T follicular helper cell (primary cell): Measurements from ENCODE around the gene FTCD.

Experiments
- DNase-seq: peaks from one replicate; pipeline ENCODE4 v3.0.0-alpha.2; 2020; ENCODE audit warnings: low read depth

Gene FTCD

DNA sequence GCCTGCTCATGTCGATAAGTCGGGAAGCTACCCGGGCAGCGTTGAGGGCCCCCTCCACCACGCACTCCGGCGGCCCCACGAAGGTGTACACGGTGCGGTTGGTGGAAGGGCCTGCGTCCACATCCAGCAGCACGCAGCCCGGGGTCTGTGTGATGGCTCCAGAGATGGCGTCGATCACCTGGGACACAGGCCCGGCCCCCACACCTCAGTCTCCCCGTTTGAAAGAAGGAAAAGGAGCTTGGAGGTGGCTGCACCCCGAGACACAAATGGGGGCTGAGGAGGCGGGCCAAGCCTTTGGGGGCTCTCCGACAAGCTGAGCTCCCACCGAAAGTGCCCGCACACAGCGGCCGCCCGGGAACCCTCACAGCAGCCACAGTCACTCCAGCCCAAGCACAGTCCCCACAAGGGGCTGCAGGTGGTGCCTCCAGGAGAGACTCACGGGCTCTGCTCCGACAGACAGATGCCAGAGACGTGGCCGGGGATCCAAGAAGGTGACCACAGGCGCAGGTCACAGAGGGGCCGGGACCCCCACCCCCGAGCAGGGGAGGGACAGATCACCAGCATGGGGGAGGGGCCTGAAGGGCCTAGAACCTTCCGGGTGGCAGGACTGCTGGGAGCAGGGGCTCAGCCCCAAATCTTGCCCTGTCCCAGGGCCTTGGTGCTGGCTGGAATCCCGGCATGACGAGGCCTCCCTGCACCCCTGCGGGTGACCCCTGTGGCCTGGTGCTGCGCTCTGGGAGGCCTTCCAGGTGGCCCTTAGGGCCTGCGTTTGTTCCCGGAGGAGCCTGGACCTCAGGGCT, 1.0 kb downstream of the FTCD start:
- no peak for DNase-seq

DNA sequence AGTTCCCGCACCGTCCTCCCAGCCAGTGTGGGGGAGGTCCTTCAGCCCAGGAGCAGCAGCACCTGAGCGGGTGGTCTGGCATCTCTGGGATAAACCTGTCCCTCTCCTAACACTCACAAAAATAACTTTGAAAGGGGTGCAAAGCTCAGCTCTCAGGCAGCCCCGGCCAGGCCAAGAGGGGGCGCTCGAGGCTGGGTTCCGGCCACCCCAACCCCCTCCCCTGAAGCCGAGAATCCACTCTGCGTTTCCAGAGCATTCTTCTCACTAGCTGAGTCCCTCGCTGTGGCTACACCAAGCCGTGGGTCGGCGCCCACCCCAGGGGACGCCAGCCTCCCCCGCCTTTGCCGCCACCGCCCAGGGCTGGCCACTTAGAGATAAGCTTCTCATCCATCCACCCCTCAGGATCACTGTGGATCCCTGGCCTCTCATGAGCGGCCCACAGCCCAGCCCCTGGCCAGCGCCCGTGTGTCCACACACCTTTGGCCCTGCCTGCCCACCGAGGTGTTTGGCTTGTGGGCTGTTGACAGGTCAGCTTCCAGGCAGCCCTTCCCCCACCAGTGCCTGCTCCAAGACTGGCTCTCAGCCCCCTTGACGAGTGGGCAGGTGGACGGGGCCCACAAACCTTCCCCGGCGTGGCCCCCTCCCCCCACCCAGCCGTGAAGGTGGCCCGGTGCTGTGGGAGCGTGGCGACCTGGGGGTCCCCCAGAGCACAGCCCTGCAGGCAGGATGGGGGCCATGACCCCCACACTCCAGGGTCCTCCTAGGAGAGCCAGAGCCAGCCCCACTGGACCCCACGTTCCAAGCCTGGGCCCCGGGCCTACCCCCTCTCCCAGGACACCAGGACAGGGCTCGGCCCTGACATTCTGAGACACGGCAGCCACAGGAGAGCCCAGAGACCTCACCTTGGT, 1.9 kb downstream of the FTCD start:
- peak; percentile 20 for DNase-seq

DNA sequence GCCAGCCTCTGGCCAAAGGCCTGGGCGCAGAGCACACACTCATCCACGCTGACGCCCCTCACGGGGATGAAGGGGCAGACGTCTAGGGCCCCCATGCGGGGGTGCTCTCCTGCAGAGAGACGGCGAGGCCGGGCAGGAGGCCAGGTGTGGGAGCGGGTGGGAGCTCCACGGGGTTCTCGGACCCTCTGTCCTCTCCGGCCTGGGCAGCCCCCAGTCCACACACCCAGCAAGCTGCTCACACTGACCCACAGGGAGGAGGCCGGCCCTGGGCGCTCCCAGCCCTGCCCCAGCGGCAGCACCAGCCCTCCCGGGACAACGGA, 2.5 kb downstream of the FTCD start:
- DNase-seq: no peak

DNA sequence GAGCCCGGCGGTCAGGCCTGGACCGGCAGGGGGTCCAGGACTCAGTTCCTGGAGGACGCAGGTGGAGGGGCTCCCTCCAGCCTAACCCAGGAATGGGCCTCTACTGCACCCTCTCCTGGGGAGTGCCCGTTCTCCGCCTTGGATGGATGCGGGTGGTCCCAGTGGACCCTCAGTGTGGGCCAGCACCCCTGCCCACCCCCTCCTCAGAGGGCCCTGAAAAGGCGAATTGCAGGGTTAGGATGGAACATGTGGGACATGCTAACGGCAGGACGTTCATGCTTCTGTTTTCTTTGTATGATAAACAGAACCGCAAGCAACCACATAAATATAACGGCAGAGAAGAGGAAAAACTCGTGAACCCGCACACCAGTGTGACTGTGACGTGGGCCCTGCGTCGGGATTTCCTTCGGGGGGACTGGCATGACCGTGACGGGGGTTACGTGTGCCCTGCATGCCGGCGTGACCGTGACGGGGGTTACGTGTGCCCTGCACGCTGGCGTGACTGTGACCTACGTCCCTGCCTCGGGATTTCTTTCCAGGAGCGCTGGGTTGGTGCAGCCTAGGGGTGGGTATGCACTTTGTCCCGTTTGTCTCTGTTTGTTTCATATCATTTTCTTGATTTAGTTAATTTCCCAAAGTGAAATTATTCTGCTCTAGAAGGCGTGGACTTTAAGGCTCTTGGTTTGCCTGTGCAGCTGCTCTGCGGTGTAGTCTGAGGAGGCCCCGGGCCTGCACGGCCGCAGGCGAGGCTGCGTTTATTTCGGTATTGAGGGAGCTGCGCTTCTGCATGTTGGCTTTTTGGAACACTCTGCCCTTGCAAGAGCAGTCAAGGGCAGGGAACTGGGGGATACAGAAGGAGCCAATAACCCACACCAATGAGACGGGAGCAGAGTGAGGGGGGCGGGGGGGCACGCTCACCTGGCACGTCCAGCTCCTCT, 3.1 kb downstream of the FTCD start:
- DNase-seq: no peak

DNA sequence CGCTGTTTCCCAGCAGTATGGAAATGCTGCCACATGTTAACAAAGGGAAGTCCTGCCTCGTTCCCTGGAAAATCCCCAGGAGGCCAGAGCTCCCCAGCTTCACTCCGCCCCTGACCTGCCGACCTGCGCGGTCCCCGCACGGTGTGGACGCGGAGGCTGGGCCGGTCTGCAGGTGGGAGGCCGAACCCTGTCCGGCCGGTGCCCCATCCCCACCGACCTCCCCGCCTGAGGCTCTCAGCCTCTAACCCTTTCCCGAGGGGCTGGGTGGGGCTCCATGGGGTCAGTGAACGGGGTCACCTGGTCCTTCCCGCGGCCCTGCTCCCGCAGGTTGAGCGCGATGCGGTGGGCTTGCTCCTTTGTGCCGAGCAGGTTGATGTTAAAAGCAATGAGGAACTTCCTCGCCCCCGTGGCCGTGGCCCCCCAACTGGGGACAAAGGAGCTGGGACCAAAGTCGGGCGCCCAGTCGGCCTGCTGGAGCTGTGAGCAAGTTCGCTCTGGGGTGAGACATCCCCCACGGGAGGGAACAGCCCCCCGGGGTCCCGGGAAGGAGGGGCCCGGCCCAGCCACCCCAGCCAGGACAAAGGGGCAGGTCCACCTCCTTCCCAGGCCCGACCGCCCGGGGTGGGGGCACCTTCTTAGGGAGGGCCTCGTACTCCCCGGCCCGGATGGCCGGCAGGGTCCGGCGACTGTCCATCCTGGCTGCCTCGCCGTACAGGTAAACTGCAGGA, 4.0 kb downstream of the FTCD start:
- DNase-seq: no peak

DNA sequence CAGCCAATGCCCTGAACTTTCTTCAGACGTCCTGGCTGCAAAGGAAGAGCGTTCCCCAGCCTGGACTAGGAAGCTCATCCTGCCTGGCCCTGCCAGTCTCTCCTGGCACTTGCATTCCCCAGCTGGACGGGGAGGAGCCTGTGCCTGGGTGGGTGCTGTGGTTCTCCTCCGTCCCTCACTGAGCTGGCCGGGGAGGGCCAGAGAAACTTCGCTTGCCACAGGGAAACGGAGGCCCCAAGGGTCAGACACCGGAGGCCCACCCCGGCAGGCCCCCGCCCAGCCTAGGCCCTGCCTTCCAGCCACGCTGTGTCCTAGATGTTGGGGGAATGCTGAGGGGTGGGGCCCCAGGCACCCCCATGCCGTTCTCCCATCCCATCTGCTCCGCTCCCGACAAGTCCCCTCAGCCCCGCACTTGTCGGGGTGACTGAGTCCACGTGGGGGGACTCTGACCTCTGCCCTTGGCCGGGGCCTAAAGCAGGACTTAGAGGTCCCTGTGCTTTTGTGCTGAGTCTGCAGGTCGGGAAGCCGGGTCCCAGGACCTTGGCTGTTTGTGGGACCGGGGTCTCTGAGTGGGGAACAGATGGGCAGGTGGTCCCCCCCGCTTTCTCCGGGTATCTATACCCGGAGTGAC, 4.8 kb downstream of the FTCD start:
- DNase-seq: no peak

DNA sequence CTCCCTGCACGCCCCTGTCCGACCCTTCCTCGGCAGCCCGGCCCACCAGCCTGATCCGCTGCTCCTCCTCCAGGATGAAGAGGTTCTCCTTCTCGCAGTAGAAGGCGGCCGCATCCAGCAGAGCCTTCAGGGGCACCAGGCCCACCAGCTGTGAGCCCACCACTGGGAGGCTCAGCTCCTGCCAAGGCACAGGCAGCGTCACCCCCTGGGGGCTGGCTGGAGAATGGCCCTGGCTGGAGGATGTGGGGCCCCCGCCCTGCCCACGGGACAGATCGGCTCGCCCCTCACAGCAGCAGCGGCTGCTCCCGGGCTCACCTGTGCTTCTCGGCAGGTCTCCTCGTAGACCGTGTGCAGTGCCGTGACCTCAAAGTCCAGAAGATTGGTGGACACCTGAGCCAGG, 5.3 kb downstream of the FTCD start:
- DNase-seq: no peak

DNA sequence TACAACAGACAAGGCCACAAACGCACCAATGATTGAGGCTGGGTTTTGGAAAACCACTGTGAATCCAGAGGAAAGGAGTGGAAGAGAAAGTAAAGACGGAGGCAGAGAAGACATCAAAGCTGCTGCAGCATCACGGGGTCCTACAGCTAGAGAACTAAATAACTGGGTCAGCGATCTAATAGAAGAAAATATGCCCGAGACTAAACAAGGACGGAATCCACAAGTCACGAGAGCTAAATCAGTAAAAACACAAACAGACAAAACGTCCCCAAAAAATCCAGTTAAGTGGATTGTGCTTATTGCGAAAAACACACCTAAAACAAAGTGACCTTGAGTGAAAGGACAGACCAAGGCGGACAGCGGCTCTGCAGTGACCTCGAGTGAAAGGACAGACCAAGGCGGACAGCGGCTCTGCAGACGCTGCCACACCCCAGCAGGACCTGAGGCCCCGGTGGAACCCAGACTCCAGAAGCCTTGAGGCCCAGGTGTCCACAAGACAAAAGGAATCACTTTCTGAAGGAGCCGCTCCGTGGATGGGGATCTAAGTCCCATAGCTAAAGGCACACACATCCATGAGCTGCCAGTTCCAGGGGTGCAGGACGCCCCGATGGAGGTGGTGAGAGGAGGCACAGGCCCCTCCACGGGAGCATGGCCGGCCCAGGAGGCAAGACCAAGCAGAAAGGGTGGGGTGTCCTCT, 6.0 kb downstream of the FTCD start:
- no peak for DNase-seq

DNA sequence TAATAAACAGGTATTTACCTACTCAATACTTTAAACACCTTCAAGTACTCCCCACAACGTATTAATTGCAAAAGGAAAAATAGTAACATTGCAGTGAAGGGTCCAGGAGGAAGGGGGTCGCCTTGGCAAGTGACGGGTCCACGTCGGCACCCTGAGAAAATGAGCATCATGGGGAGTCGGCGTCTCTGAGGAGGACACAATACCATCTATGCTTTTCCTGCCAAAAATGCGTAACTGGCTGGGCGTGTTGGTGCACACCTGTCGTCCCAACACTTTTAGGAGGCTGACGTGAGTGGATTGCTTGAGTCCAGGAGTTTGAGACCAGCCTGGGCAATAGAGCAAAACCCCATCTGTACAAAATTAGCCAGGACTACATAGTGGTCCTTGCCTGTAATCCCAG, 7.3 kb downstream of the FTCD start:
- DNase-seq: no peak

DNA sequence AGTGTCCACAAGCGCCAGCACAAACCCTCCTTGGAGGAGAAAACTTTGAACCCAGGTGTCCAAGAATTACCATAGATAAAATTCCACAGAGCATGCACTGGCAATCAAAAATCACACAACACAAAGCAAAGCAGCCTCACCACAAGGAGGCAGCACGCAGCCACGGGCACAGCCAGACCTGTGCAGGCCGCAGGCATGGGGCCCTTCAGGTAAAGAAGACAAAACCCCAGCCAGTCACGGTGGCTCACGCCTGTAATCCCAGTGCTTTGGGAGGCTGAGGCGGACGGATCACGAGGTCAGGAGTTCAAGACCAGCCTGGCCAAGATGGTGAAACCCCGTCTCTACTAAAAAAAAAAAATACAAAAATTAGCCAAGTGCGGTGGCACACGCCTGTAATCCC, 8.0 kb downstream of the FTCD start:
- DNase-seq: peak; percentile 26

DNA sequence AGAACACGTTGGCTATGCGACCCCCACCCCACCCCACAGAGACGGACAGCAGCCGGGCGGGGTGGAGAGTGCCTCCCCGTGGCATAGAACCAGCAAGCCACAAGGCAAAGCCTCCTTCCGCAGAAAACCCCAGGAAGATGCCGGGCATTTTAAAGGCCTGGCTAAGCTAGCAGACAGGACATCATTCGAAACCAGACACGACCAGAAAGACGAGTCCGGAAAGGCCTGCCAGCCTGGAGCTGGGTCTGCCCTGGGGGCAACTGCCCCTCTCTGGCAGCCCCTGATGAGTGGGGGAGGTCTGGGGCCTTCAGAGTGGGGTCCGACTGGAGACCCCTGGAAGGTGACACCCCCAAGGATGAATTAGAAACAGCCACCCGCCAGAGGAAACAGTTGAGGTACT, 8.5 kb downstream of the FTCD start:
- DNase-seq: no peak

DNA sequence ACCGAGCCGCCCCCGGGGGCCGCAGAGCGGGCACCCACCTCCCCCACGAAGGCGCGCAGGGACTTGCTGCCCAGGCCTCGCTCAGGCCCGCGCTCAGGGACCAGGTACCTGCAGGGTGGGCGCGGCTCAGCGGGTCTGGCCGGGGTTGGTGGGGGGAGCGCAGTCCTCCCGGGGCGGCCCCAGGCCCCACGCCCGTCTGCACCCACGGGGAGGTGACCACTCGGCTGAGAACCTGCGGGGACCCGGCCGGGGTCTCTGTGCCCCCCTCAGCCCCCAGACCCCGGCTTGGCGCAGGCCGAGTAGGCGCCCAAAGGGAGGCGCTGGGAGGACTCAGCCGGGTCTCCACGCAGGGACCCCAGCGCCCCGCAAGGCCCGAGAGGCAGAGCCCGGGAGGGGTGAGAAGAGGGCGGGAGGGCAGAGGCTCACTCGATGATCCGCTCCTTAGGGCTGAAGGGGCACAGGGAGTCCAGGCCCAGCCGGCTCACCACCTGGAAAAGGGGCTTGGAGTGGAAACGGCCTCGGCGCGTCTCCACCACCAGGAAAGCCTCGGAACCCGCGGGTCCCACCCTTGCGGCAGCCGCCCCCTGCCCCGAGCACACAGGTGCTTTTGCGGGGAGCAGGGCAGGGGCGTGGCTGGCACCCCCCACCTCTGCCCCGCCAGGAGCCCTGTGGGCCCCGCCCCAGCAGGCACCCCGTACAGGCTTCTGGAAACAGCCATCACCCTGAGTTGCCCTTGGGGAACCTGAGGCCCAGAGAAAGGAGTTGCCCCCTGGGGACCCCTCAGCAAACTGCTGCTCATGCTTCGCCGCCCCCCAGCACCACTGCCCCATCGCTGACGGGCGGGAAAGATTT, 9.3 kb downstream of the FTCD start:
- no peak for DNase-seq

DNA sequence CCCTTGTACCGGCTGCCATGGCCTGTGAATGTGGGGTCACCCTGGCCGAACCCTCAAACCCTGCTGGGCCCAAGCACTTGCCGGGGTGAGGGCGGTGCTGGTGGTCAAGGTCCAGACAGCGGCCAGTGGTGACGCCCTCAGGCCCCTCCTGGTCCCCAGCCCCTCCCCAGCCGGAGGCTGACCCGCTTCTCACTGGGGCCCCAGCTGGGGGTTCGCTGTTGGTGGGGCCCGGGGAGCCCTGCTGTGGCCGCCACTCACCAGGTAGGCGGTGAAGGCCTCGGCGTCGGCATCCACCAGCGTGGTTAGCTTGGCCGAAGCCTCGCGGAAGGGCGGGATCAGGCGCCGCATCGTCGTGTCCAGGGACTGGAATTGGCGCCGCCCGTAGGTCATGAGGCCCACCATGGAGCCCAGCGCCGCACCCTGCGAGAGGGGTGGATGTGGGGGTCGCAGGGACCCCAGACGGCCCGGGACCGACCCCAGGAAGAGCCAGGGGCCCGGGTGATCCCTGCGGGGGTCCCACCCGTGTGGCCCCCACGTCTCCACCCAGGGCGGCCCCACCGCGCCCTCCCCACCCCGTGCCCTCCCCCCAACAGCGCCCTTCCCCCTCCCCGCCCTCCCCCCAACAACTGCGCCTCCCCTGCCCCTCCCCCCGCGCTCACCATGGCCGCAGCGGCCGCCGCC, 10.1 kb downstream of the FTCD start:
- DNase-seq: no peak

DNA sequence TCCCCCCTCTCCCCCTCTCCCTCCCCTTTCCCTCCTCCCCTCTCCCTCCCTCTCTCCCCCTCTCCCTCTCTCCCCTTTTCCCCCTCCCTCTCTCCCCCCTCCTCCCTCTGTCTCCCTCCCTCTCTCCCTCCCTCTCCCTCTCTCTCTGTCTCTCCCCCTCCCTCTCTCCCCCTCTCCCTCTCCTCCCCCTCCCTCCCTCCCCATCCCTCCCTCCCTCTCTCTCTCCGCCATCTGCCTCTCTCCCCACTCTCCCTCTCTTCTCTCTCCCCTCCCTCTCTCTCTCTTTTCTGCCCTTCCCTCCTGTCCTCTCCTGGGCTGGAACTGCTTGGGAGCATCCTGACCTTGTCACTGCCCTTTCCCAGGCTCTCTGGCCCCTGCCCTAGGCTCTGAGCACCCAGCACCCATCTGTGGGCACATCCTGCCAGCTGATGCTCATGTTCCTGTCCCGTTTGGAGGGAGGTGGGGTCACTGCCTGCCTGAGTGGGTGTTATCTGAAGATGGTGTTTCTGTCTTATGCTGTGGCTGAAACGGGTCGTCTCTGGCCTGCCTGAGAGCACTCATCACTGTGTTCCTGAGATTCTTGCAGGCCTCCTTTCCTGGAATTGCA, 10.8 kb downstream of the FTCD start:
- DNase-seq: no peak

DNA sequence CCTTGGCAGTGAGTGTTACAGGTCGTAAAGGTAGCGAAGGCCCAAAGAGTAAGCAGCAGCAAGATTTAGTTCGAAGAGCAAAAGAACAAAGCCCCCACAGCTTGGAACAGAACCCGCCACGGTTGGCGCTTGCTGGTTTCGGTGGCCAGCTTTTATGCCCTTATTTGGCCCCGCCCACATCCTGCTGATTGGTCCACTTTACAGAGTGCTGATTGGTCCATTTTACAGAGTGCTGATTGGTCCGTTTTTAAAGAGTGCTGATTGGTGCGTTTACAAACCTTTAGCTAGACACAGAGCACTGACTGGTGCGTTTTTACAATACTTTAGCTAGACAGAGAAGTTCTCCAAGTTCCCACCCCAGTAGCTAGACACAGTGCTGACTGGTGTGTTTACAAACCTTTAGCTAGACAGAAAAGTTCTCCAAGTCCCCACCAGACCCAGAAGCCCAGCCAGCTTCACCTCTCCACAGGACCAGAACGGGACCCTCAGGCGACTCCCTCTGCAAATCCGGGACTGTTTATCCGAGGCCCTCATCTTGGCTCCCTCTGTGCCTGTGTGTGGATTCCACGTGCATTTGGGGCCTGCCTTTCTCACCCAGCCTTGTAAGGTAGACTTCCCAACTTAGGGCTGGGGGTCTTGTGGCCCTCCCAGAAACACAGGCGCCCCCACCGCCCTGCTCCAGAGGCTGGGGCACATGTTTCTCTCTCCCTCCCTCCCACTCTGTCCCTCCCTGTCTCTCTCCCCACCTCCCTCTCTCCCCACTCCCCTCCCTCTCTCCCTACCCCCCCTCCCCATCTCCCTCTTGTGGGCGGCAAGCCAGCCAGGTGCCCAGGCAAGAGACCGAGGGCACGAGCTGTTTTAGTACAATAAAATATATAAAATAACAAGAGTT, 12.6 kb downstream of the FTCD start:
- DNase-seq: no peak

DNA sequence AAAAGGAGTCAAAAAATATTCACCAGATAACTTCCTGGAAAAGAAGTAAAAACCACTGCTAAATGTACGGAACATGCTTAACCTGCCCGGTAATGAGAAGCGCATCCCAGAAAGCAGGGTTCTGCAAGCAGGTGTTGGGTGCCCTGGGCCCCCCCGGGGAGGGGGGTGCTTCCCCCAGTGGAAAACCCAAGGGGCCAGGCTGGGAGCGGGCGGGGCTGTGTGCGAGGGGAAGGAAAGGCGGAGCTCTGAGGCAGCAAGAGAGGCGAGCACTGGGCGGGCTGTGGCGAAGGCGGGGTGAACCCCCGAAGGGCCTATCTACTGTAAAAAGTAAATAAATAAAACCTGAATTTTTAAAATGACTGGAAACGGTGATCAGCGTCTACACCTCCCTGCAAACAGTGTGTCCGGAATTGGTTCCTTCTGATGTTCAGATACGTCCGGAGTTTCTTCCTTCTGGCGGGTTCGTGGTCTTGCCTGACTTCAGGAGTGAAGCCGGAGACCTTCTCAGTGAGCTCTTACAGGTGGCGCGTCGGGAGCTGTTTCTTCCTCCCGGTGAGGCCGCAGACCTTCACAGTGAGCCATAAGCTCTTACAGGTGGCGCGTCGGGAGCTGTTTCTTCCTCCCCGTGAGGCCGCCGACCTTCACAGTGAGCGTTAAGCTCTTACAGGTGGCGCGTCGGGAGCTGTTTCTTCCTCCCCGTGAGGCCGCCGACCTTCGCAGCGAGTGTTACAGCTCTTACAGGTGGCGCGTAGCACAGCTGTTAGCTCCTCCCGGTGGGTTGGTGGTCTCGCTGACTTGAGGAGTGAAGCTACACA, 13.4 kb downstream of the FTCD start:
- DNase-seq: no peak
